HepG2 (cell line): ENCODE data around the gene POLR3GL. TPM values are rescaled to one million over a fixed set of nuclear protein-coding genes. Genes with fewer than 3 reads are reported as not detected.
A peak's percentile ranks its signal among the peaks of the same experiment; 100 is the strongest.

Experiments used
- BATF2 ChIP-seq: sonication (generic); formaldehyde crosslinking; IDR thresholded peaks from 2 replicates; pipeline ENCODE4 v1.8.0; 2022; ENCODE audit warnings: mild to moderate bottlenecking, missing genetic modification reagents, moderate library complexity
- CEBPB ChIP-seq: IDR thresholded peaks from 2 replicates; pipeline ENCODE4 v1.6.1; 2011; ENCODE audit warnings: low read depth, low read length, improper control_type of control experiment, borderline replicate concordance
- HDAC1 ChIP-seq: sonication (generic); formaldehyde crosslinking; IDR thresholded peaks from 2 replicates; pipeline ENCODE4 v1.5.1; 2020; ENCODE audit warnings: mild to moderate bottlenecking, missing genetic modification reagents
- HNRNPLL ChIP-seq: fragments of 200-400 bp; formaldehyde crosslinking; IDR thresholded peaks from 2 replicates; pipeline ENCODE4 v1.6.1; 2017; ENCODE audit warnings: mild to moderate bottlenecking, low read depth, low read length; ENCODE audit not compliant: poor library complexity, severe bottlenecking
- MEF2D ChIP-seq: sonication (generic); formaldehyde crosslinking; IDR thresholded peaks from 2 replicates; pipeline ENCODE4 v1.5.1; 2020; ENCODE audit warnings: mild to moderate bottlenecking, missing genetic modification reagents
- NR3C1 ChIP-seq: sonication (generic); formaldehyde crosslinking; IDR thresholded peaks from 2 replicates; pipeline ENCODE4 v1.4.0; 2020; ENCODE audit warnings: missing genetic modification reagents
- PAXIP1 ChIP-seq: sonication (generic); formaldehyde crosslinking; conservative IDR thresholded peaks from 2 replicates; pipeline ENCODE4 v1.4.0; 2020; ENCODE audit warnings: mild to moderate bottlenecking, missing genetic modification reagents, moderate library complexity
- RBM22 ChIP-seq: fragments of 200-400 bp; formaldehyde crosslinking; optimal IDR thresholded peaks from 2 replicates; pipeline ENCODE3; 2017; ENCODE audit warnings: mild to moderate bottlenecking, low read length, moderate library complexity
- SMARCE1 ChIP-seq: fragments of 450-650 bp; IDR thresholded peaks from 2 replicates; pipeline ENCODE4 v1.6.1; 2017; ENCODE audit warnings: borderline replicate concordance
- SNAPC2 ChIP-seq: sonication (generic); formaldehyde crosslinking; IDR thresholded peaks from 2 replicates; pipeline ENCODE4 v1.8.1; 2022; ENCODE audit warnings: mild to moderate bottlenecking, missing genetic modification reagents
- TOE1 ChIP-seq: sonication (generic); formaldehyde crosslinking; IDR thresholded peaks from 2 replicates; pipeline ENCODE4 v1.4.0; 2020; ENCODE audit warnings: mild to moderate bottlenecking, missing genetic modification reagents
- TRIM24 ChIP-seq: sonication (generic); formaldehyde crosslinking; IDR thresholded peaks from 2 replicates; pipeline ENCODE4 v1.8.0; 2022; ENCODE audit warnings: mild to moderate bottlenecking, missing genetic modification reagents
- ZNF24 ChIP-seq: fragments of 450-650 bp; IDR thresholded peaks from 2 replicates; pipeline ENCODE4 v1.6.1; 2017; ENCODE audit warnings: antibody characterized with exemption, mild to moderate bottlenecking
- ZNF280D ChIP-seq: sonication (generic); formaldehyde crosslinking; IDR thresholded peaks from 2 replicates; pipeline ENCODE4 v1.5.1; 2020; ENCODE audit warnings: mild to moderate bottlenecking, missing genetic modification reagents
- ZNF362 ChIP-seq: sonication (generic); formaldehyde crosslinking; IDR thresholded peaks from 2 replicates; pipeline ENCODE4 v1.4.0; 2020; ENCODE audit warnings: missing genetic modification reagents, mild to moderate bottlenecking, borderline replicate concordance
- ZNF704 ChIP-seq: sonication (generic); formaldehyde crosslinking; IDR thresholded peaks from 2 replicates; pipeline ENCODE4 v1.8.1; 2023; ENCODE audit warnings: mild to moderate bottlenecking, inconsistent platforms, moderate library complexity, missing genetic modification reagents, borderline replicate concordance
- ZNF772 ChIP-seq: sonication (generic); formaldehyde crosslinking; IDR thresholded peaks from 2 replicates; pipeline ENCODE4 v1.5.0; 2020; ENCODE audit warnings: mild to moderate bottlenecking, missing genetic modification reagents
- ZNF891 ChIP-seq: sonication (generic); formaldehyde crosslinking; IDR thresholded peaks from 2 replicates; pipeline ENCODE4 v1.5.0; 2020; ENCODE audit warnings: mild to moderate bottlenecking, missing genetic modification reagents
- polyA plus RNA-seq, 8 experiments: library from polyadenylated mRNA; depleted of rRNA in 3 of 8; stranded (reverse) in 7 of 8; unstranded in 1 of 8; fragments of >200 nt; fragmentation: Illumina TruSeq in 4 of 8; extraction: Trizol in 4 of 8; gene quantifications; 2 replicates each; pipeline versions ENCODE4 v1.2.1 to v1.2.3, GENCODE V29; 2011 to 2016; ENCODE audit warnings: low read depth in 4 of 8, missing spikeins in 1 of 8, mixed read lengths in 1 of 8; ENCODE audit not compliant: insufficient read depth in 1 of 8
- total RNA-seq, 5 experiments: library from RNA; depleted of rRNA; stranded (reverse); fragments of >200 nt; fragmentation: Illumina TruSeq; extraction: Trizol; gene quantifications; 2 replicates each; pipeline ENCODE4 v1.2.3, GENCODE V29; 2016; ENCODE audit warnings: low read depth in 1 of 5

POLR3GL gene
- total and polyA plus RNA-seq, 2 of the 13 experiments (the other 11 are each of a cell fraction or from before 2014, with no cell fraction given): 11.5 to 12.4 TPM

GRCh38 chr1:145996433-145997015 lies 32.0 kb downstream of the POLR3GL start, which contains the start of gene TXNIP (continued):
- TF ChIP-seq TRIM24 (CRISPR knock-in tag) (peak; percentile 81), HNRNPLL (peak; percentile 48), BATF2 (CRISPR knock-in tag) (no peak), ZNF362 (CRISPR knock-in tag) (peak; percentile 79; the same call in 1 of the 2 replicates), ZNF891 (CRISPR knock-in tag) (peak; percentile 66; the same call in 1 of the 2 replicates), ZNF24 (0 out of 2 replicates have a peak, but pooled peaks have one; percentile 31), MEF2D (peak; percentile 97), ZNF280D (CRISPR knock-in tag) (peak; percentile 89; the same call in 1 of the 2 replicates), PAXIP1 (CRISPR knock-in tag) (peak; percentile 87), TOE1 (peak; percentile 21; the same call in 1 of the 2 replicates), ZNF772 (CRISPR knock-in tag) (peak; percentile 74; the same call in 1 of the 2 replicates), CEBPB (no peak), SMARCE1 (no peak), RBM22 (no peak), NR3C1 (CRISPR knock-in tag) (no peak), HDAC1 (peak; percentile 46), ZNF704 (CRISPR knock-in tag) (no peak), SNAPC2 (CRISPR knock-in tag) (peak; percentile 98)
